GM12873 (cell line): ENCODE measurements around the gene FGF10.

ENCODE experiments used
- TF ChIP-seq, protein P1 (sequence below): IDR thresholded peaks from 2 replicates; pipeline ENCODE4 v1.5.1; 2012; ENCODE audit warnings: low read depth, mild to moderate bottlenecking, moderate library complexity, low read length, control low read depth; ENCODE audit not compliant: insufficient read depth; ENCODE audit errors: missing control alignments

Gene FGF10

DNA sequence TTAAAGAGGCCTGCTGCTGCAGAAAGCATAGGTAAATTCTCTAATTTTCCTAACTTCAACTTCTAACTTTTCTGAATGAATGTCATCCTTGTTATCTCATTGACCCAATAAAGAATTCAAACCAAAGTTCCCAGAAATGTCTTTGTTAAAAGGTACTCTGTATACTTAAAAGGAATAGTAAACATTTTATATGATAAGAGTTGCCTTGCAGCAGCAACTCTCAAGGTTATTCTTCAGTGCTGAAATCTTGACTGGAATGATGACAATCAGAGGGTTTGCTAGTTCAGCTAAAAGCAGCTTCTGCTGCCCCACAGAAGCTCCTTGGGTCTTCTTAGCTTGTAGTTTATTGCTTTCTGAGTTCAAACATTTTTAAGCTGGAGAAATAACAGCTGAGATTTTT lies 28.3 kb downstream of the FGF10 start:
- TF ChIP-seq, protein P1, sequence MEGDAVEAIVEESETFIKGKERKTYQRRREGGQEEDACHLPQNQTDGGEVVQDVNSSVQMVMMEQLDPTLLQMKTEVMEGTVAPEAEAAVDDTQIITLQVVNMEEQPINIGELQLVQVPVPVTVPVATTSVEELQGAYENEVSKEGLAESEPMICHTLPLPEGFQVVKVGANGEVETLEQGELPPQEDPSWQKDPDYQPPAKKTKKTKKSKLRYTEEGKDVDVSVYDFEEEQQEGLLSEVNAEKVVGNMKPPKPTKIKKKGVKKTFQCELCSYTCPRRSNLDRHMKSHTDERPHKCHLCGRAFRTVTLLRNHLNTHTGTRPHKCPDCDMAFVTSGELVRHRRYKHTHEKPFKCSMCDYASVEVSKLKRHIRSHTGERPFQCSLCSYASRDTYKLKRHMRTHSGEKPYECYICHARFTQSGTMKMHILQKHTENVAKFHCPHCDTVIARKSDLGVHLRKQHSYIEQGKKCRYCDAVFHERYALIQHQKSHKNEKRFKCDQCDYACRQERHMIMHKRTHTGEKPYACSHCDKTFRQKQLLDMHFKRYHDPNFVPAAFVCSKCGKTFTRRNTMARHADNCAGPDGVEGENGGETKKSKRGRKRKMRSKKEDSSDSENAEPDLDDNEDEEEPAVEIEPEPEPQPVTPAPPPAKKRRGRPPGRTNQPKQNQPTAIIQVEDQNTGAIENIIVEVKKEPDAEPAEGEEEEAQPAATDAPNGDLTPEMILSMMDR, result no peak

DNA sequence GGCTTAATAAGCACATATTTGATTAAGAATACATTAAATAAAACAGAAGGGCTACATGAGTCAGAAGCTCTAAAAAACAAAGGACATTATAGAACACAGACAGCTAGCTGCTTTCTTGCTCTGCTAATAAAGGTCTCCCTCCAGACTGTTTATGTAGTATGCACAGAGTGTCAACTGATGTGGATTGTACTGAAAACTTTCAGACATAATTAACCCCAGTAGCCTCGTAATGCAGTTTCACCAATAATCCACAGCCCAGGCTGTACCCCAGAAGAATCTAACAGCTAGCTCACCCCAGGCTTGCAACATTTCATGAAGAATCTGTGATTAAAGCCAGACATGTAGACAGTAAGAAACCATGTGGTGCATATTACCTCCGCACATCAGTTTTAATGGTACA lies 30.8 kb downstream of the FGF10 start:
- TF ChIP-seq, protein P1, result no peak

DNA sequence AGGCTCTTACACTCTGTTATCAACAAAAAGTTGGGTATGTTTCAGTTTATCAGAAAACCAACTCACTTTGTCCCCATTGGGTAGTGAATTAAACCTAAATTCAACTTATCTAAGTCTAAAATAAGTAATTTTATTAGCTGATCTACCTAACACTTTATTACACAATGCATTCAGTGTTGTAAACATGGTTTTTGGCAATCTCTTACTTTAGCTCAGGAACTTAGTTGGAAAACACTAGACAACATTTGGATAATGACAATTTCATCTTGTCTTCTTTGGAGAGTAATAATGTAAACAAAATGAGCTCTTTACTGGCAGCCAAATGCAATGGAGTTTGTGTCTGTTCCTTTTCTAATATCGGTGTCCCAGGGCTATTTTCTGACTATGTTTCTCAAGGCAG lies 33.0 kb downstream of the FGF10 start:
- TF ChIP-seq, protein P1, result no peak

DNA sequence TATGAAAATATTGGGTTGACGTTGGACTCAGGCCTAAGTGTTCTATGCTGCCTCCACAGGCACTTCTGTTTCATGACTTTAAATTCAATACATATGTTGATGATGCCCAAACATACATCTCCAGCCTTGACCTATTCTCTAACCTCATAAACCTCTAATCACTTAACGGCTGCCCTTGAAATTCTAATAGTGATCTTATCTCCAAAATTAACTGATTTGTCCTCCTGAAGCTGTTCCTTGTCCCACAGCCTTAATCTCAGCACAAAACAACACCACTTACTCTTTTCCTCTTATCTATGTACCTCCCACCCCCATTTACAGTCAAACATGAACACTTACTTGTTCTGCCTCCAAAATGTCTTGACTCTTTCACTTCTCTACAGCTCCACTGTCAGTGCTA lies 43.3 kb downstream of the FGF10 start:
- TF ChIP-seq, protein P1, result no peak

DNA sequence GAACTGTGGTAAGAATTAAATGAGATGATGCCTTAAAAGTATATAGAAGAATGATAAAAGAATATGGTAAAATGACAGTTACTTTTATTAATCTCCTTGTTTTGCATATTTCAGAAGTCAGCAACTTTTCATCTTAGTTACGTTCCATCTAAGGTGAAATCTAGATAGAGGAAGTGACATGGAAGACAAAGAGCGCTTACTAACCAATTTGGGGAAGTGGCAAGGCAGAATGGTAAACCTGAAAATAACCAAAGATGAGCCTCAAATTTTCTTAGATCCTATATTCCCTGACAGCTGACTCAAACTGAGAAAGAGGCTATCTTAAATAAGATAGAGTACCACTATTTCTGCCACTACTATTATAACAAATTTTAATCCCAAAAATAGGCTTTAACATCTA lies 52.5 kb downstream of the FGF10 start:
- TF ChIP-seq, protein P1, result no peak

DNA sequence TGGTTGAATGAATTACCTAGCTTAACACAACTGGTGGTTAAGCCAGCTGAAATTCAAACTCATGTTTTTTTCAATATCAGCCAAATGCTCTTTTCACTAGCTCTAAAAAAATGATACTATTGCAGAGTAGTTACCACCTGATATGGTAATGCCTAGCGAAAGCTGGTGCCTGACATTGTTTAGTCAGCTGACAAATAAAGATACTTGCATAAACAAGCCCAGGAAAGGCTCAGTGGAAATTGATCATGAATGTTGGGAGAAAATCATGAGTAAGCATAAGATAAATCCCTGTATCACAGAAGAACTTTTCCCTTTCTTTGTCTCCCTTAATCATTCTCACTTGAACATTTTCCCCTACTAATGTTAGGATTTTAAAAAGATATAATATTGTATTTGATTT lies 54.6 kb downstream of the FGF10 start:
- TF ChIP-seq, protein P1, result no peak

DNA sequence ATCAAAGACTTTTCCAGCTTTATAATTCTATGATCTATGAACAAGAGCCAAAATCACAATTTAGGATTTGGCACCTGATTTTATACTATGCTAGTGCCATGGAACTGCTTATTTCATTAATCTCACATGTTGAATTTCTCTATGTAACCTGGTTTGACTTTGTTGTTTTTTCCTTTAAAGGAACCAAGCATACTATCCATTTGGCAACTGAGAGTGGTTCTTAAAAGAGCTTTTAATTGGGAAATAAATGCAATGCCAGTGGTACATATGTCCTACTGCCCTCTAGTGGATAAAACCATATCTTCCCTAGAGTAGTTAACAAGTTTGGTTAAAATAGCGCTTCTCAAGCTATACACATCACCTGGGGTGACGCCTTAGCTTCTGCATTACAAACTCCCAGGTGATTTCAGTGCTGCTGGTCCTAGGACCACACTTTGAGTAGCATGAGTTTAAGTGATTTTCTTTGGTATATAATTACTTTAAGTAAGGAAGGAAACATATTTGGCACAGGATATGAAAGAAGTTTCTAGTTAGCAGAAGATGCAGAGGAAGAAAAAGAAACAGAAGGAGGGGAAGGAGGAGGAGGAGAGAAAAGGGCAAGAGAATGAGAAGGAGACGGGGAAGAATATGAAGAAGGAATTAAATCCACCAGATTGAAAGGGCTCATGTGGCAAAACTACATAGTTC lies 56.8 kb downstream of the FGF10 start:
- TF ChIP-seq, protein P1, result peak; percentile 57
